ENCODE results near the gene TBX2. TPM values are rescaled to one million over a fixed set of nuclear protein-coding genes. Genes with fewer than 3 reads are reported as not detected.
"Not testable (repeated sequence)": the region's sequence is repeated elsewhere in the genome, so short reads cannot be mapped to it uniquely, and the experiment has no call there.

The TBX2 gene
- total RNA-seq, 1 donor from 2014 or later: 4.8 TPM

DNA sequence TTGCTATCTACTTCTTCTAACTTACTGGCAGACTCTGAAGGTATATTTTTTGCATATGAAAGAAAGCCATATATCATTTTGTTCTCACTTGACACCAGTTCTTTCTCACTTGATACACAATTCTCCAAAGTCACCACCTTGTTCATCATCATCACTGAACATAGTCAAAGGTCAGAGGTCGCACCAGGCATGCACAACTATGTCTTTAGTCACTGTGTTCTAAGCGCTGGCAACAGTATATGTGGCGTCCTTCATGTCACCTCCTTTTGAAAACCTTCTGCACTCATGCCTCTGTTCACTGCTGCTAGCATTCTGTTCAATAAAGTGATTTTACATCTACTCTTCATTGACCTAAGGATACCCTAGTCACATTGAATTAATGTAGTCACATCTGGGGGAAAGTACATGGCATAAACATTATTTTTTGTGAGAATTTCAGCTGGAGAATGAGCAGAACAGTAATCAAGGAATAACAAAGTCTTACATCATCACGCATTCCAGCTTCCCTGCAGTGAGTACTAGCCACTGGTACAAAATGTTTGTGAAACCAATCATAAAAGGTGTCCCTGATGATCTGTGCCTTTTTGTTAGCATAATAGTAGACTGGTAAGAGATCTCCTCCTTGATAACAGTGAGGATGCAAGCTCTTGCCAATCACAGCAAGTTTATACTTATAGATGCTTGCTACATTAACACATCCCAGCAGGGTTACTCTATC, 32.1 kb downstream of the TBX2 start:
- DNase-seq (ENCODE audit: low read depth): no peak

DNA sequence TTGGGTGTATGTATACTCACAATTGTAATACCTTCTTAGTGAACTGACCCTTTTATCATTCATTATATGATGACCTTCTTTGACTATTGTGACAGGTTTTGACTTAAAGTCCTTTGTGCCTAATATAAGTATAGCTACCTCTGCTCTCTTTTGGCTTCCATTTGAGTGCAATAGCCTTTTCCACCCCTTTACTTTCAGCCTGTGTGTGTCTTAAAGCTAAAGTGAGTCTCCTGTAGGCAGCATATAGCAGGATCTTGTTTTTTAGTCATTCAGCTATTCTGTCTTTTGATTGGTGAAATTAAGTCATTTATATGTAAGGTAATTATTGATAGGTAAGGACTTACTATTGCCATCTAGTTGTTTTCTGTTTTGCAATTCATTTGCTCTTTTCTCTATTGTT, 36.6 kb downstream of the TBX2 start:
- no peak for DNase-seq (ENCODE audit: low read depth)

GRCh38 chr17:61436995-61437704, 37.5 kb downstream of the TBX2 start:
- DNase-seq (ENCODE audit: low read depth): no peak

GRCh38 chr17:61440697-61441096, 41.1 kb downstream of the TBX2 start:
- no peak for DNase-seq (ENCODE audit: low read depth)

- not testable (repeated sequence) for DNase-seq (ENCODE audit: low read depth)
Measured at GRCh38 chr17:61441507-61441906, 41.9 kb downstream of the TBX2 start.

DNA sequence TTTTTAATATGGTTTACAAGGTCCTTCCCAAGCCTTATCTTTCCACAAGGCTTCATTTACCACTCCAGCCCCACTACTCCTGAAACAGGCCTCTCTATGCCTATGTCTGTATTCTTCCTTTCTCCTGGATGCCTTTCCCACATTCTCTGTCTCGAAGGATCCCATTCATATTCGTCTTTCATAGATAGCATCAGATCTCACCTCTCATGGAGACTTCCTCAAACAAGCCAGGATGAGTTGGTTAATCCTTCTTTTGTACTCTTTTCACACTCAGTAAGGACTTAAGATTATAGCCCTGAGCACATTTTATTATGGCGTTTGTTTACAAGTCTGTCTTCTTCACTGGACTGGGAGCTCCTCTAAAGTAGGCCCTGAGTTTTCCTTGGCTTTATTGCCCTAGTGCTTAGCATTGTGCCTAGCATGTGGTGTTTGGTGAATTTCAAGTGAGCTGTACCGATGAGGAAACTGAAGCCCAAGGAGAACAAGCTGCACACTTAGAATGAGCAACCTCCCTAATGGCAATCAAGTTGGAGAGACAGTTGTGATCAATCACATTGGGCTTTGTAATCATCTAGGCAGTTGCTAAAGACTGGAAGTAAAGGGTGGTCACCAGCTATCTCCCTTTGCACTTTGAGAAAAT, 42.6 kb downstream of the TBX2 start:
- DNase-seq (ENCODE audit: low read depth): no peak

DNA sequence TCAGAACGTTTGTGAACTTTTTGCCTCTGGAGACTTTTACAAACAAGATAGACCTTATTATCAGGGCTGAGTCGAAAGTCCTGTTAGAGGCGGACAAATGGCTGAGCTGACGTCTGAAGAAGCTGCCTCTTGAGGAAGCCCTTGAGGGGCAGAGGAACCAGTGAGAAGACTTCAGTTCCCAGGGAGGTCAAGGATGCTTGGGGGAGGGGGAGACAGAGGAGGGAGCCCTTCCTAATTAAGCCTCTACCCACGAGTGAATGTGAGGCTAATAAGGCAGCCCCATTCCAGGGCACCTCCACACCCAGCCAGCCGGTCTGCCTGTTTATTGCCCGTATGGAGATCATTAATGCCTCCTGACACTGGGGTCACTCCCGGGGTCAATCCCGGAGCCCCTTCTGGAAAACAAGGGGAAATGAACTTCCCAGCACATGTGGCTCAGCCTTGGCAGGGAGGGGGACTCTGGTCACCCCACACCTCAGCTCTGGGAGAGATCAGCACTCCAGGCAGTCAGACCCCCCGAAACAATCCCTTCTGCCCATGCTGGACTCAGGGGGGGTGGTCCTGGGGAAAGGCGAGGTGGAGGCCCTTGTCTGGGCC, 43.3 kb downstream of the TBX2 start:
- no peak for DNase-seq (ENCODE audit: low read depth)

GRCh38 chr17:61443475-61443882, 43.8 kb downstream of the TBX2 start:
- no peak for DNase-seq (ENCODE audit: low read depth)

DNA sequence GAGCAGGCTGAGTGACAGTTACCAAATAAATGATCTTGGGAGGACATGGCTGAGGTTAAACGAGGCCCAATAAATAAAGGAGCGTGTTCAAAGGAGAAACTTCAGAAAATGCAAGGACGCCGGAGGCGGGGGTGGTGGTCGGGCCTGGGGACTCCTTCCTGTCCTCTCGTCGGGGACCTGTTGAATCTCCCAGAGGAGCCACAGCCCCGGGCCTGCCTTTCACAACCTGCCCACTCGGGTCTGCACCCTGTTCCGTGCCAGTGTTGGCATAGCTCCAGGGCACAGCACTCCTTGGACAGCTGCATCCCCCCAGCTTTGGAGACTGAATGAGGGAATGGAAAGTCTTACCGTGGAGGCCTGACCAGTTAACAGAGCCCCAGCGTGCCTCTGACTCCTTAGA, 44.4 kb downstream of the TBX2 start:
- no peak for DNase-seq (ENCODE audit: low read depth)

DNA sequence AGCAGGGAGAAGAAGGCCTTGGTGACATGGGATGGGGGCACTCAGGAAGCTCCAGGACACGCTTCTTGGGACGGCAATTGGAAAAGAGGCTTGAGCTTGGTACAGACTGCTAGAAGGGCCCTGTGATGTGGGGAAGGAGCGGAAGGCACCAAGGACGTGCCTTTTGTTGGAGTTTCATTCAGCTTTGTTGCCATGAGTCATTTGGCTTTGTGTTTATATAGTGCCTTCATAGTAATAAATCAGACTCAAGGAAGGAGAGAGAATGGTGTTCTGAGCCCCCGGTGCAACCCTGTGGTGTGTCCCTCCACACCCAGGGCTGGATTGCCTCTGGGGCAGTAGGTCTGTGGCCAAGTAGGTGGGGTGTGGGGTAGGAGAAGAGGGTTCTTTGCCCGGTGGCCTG, 45.2 kb downstream of the TBX2 start:
- no peak for DNase-seq (ENCODE audit: low read depth)

GRCh38 chr17:61447358-61447757, 47.7 kb downstream of the TBX2 start:
- no peak for DNase-seq (ENCODE audit: low read depth)

- no peak for DNase-seq (ENCODE audit: low read depth)
Measured at GRCh38 chr17:61448042-61448441, 48.4 kb downstream of the TBX2 start.

DNA sequence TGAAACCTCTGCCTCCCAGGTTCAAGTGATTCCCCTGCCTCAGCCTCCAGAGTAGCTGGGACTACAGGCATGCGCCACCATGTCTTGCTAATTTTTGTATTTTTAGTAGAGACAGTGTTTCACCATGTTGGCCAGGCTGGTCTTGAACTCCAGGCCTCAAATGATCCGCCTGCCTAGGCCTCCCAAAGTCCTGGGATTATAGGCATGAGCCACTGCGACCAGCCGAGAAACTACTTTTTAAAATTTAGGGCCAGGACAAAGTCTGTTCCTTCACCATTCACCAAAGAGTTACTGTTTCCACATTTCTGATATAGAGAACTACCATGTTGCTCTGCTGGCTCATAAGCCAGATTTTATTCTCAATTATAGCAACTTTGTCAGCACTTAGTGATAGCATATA, 49.5 kb downstream of the TBX2 start:
- not testable (repeated sequence) for DNase-seq (ENCODE audit: low read depth)

- no peak for DNase-seq (ENCODE audit: low read depth)
Measured at GRCh38 chr17:61449707-61450640, 50.3 kb downstream of the TBX2 start.

DNA sequence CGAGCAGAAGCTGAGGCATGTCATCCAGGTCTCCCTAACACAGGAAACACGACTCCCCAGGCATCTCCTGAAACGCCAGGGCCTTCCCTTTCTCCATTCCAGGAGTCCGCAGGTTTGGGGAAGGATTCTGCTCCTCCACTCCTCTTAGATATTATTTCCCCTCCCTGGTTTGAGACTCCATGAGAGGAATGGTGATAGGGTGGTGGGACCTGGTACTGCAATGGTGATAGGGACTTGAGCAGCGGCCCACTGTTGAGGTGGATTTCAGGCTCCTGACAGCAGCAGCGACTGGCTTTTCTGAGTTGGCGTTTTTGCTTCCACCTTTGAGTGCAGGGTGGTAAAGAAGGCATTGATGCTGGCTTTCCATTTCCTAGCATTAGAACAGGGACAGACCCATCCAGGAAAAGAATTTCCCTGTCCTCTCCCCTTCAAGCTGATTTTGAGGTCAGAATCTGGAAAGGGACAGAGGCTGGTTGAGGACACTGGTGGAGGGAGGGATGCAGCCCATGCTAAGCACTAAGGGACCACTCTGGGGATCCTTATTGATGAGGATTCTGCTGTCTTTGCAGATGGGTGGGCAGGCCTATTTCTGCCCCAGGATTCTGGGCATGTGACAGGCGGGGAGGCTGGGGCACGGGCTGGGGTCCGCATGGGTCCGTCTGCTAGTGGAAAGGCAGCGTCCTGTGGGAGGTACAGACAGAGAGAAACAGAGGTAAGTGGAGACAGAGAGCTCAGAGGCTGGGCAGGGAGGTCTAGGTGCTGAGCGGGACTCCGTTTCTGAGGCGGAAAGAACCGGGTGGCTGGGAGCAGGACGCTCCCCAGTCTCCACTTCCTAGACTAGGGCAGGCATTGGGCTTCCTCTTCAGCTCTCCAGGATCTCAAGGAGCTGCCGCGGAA, 51.2 kb downstream of the TBX2 start:
- DNase-seq (ENCODE audit: low read depth): no peak

GRCh38 chr17:61451538-61452300, 52.1 kb downstream of the TBX2 start:
- DNase-seq (ENCODE audit: low read depth): no peak

GRCh38 chr17:61452301-61453290, 53.0 kb downstream of the TBX2 start, which contains the start of gene TBX4:
TBX4 (plus strand) TSS chr17:61452422; CDS start chr17:61456491, 4,069 bp downstream.
- no peak for DNase-seq (ENCODE audit: low read depth)
